H1 (cell line): ENCODE measurements around the gene RPTOR. TPM values are rescaled to one million over a fixed set of nuclear protein-coding genes. Genes with fewer than 3 reads are reported as not detected.

Experiments
- BRCA1 ChIP-seq: IDR thresholded peaks from 2 replicates; pipeline ENCODE4 v1.6.1; 2012; ENCODE audit warnings: low read depth, low read length, improper control_type of control experiment
- CHD1 ChIP-seq: IDR thresholded peaks from 2 replicates; pipeline ENCODE4 v1.6.1; 2012; ENCODE audit warnings: low read depth, low read length, improper control_type of control experiment
- RBBP5 ChIP-seq: IDR thresholded peaks from 2 replicates; pipeline ENCODE4 v1.7.1; 2012; ENCODE audit warnings: low read depth, mild to moderate bottlenecking, inconsistent platforms, low read length, moderate library complexity, borderline replicate concordance
- SP1 ChIP-seq: IDR thresholded peaks from 2 replicates; pipeline ENCODE4 v1.6.1; 2011; ENCODE audit warnings: low read depth, low read length
- polyA plus RNA-seq, 7 experiments: library from polyadenylated mRNA; depleted of rRNA in 3 of 7; stranded (reverse) in 5 of 7; unstranded in 2 of 7; fragments of >200 nt in 5 of 7; fragments of 200-250 nt in 2 of 7; gene quantifications; 1 replicate in 5 of 7; 2 replicates in 1 of 7; 4 replicates in 1 of 7; pipeline versions ENCODE4 v1.2.1 to v1.2.3, GENCODE V29; 2011 to 2013; ENCODE audit warnings: missing spikeins in 2 of 7, mixed read lengths in 2 of 7
- total RNA-seq: library from RNA; stranded (reverse); fragmentation: NEBNext Ultra II Directional; extraction: Animal tissue kit (Norgen Biotek cat#: 25700); gene quantifications from 2 replicates; pipeline ENCODE4 v1.2.1, GENCODE V29; 2021
- TF ChIP-seq, protein P1 (sequence below): IDR thresholded peaks from 2 replicates; pipeline ENCODE4 v1.6.1; 2011; ENCODE audit warnings: low read depth, mild to moderate bottlenecking, low read length; ENCODE audit not compliant: insufficient read depth

The RPTOR gene
- total and polyA plus RNA-seq, 2 of the 8 experiments (the other 6 are each of a cell fraction or from before 2014, with no cell fraction given), result 6.9 to 28.7 TPM

DNA sequence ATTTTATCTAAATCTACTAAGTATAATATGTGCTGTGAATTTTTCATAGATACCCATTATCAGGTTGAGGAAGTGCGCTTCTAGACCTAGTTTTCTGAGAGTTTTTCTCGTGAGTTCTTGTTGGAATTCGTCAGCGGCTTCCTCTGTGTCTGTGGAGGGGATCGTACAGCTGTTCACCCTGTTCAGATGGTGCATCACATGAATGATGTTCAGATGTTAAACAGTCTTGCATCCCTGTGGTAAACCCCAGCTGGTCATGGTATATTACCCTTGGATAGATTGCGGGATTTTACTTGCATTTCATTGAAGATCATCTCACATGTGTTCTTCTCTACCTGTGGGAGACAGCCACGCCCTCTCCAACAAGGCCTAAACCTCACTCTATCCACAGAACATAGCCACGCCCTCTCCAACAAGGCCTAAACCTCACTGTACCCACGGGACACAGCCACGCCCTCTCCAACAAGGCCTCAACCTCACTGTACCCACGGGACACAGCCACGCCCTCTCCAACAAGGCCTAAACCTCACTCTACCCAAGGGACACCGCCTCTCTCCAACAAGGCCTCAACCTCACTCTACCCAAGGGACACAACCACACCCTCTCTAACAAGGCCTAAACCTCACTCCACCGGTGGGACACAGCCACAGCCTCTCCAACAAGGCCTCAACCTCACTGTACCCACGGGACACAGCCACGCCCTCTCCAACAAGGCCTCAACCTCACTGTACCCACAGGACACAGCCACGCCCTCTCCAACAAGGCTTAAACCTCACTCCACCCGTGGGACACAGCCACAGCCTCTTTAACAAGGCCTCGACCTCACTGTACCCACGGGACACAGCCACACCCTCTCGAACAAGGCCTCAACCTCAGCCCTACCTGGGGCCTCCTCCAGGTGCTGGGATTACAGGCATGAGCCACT is 266.8 kb downstream of the RPTOR start (continued):
- TF ChIP-seq, protein P1, sequence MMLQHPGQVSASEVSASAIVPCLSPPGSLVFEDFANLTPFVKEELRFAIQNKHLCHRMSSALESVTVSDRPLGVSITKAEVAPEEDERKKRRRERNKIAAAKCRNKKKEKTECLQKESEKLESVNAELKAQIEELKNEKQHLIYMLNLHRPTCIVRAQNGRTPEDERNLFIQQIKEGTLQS, result no peak
- TF ChIP-seq RBBP5 (no peak), BRCA1 (no peak), SP1 (no peak), CHD1 (no peak)
